Endothelial cell of umbilical vein (primary cell): ENCODE data around the gene TBC1D23. TPM values are rescaled to one million over a fixed set of nuclear protein-coding genes. Genes with fewer than 3 reads are reported as not detected.

Experiments
- BruUV-seq: library from RNA; stranded (reverse); fragments of 400-500 nt; replicated peaks from 2 replicates; lab custom pipeline; 2021; lab: Mats Ljungman, UMichigan
- CTCF ChIA-PET: fragments of 300-600, 350-600 bp; sonication (Branson Sonifier 250); formaldehyde crosslinking; loops from one replicate; lab custom pipeline; 2021; ENCODE audit warnings: antibody characterized with exemption, inconsistent platforms; lab: Charles Lee
- POLR2A ChIA-PET: fragments of 300-600, 350-600 bp; sonication (Branson Sonifier 250); formaldehyde crosslinking; loops from one replicate; lab custom pipeline; 2021; ENCODE audit warnings: antibody characterized with exemption, inconsistent platforms; lab: Charles Lee
- DNase-seq: peaks from one replicate; pipeline ENCODE4 v3.0.0-alpha.2; 2011; ENCODE audit warnings: low read depth, low spot score
- FAIRE-seq: peaks from 2 replicates; lab custom pipeline; 2011; peaks lifted over from hg19 to GRCh38; lab: Jason Lieb, UNC
- H2AFZ ChIP-seq: 2 replicates; pipeline ENCODE4 v1.6.0; 2012; ENCODE audit warnings: low read depth, low read length, control low read depth, inconsistent platforms
- H3K27ac ChIP-seq: 2 replicates; pipeline ENCODE4 v1.5.1; 2011; ENCODE audit warnings: low read depth, mild to moderate bottlenecking, control low read depth, low read length, moderate library complexity; ENCODE audit not compliant: insufficient read depth
- H3K27me3 ChIP-seq, 2 experiments: 2 replicates each; pipeline versions ENCODE4 v1.6.0 to v1.6.1; 2011; ENCODE audit warnings: low read length in 2 of 2, mixed read lengths in 1 of 2; ENCODE audit not compliant: control insufficient read depth in 2 of 2, insufficient read depth in 2 of 2
- H3K36me3 ChIP-seq, 2 experiments: 2 replicates in 1 of 2; 3 replicates in 1 of 2; pipeline ENCODE4 v1.5.1; 2011; ENCODE audit warnings: low read length in 2 of 2, mild to moderate bottlenecking in 1 of 2, moderate library complexity in 1 of 2; ENCODE audit not compliant: control insufficient read depth in 2 of 2, insufficient read depth in 2 of 2; ENCODE audit errors: extremely low read depth in 1 of 2
- H3K4me1 ChIP-seq: 3 replicates; pipeline ENCODE4 v1.5.1; 2011; ENCODE audit warnings: mild to moderate bottlenecking, low read length; ENCODE audit not compliant: control insufficient read depth, insufficient read depth; ENCODE audit errors: extremely low read depth
- H3K4me2 ChIP-seq: 2 replicates; pipeline ENCODE4 v1.6.1; 2011; ENCODE audit warnings: low read length, control low read depth, mixed read lengths; ENCODE audit not compliant: insufficient read depth
- H3K4me3 ChIP-seq, 3 experiments: fragments of 200-600 bp in 1 of 3; sonication (generic), shearing (Covaris generic) in 1 of 3; replicated peaks in 1 of 3; 2 replicates each; pipeline ENCODE4 v1.5.1; 2011 to 2016; ENCODE audit warnings: control low read depth in 3 of 3, low read length in 3 of 3, mild to moderate bottlenecking in 2 of 3, inconsistent platforms in 1 of 3, low read depth in 1 of 3, moderate library complexity in 1 of 3; ENCODE audit not compliant: insufficient read depth in 1 of 3
- H3K79me2 ChIP-seq: 2 replicates; pipeline ENCODE4 v1.6.0; 2012; ENCODE audit warnings: low read length, inconsistent platforms; ENCODE audit not compliant: control insufficient read depth, insufficient read depth
- H3K9ac ChIP-seq: replicated peaks from 2 replicates; pipeline ENCODE3; 2011; ENCODE audit warnings: low read length, control low read depth; ENCODE audit not compliant: insufficient read depth; ENCODE audit errors: extremely low read depth
- H3K9me1 ChIP-seq: replicated peaks from 3 replicates; pipeline ENCODE4 v1.6.0; 2011; ENCODE audit warnings: mild to moderate bottlenecking, low read length; ENCODE audit not compliant: control insufficient read depth, insufficient read depth; ENCODE audit errors: extremely low read depth
- H3K9me3 ChIP-seq: replicated peaks from 2 replicates; pipeline ENCODE4 v1.5.1; 2012; ENCODE audit warnings: low read length, inconsistent platforms; ENCODE audit not compliant: control insufficient read depth, insufficient read depth
- H4K20me1 ChIP-seq: replicated peaks from 2 replicates; pipeline ENCODE3; 2011; ENCODE audit warnings: mild to moderate bottlenecking, low read length; ENCODE audit not compliant: control insufficient read depth, insufficient read depth; ENCODE audit errors: extremely low read depth
- EZH2 ChIP-seq: IDR thresholded peaks from 2 replicates; pipeline ENCODE4 v1.6.1; 2012; ENCODE audit warnings: borderline replicate concordance, low read depth, mild to moderate bottlenecking, moderate library complexity, low read length, inconsistent platforms; ENCODE audit not compliant: severe bottlenecking
- FOS ChIP-seq: IDR thresholded peaks from 2 replicates; pipeline ENCODE4 v1.6.1; 2011; ENCODE audit warnings: mild to moderate bottlenecking, low read length, moderate library complexity, borderline replicate concordance; ENCODE audit not compliant: insufficient read depth
- GATA2 ChIP-seq: IDR thresholded peaks from 2 replicates; pipeline ENCODE4 v1.7.0; 2011; ENCODE audit warnings: low read depth, mild to moderate bottlenecking, moderate library complexity, mixed read lengths, low read length; ENCODE audit not compliant: insufficient read length, insufficient read depth
- JUN ChIP-seq: IDR thresholded peaks from 2 replicates; pipeline ENCODE4 v1.6.1; 2011; ENCODE audit warnings: borderline replicate concordance, low read depth; ENCODE audit not compliant: insufficient read length, insufficient read depth
- MYC ChIP-seq: IDR thresholded peaks from one replicate; pipeline ENCODE4 v1.6.1; 2011; ENCODE audit warnings: mild to moderate bottlenecking, low read depth, low read length
- POLR2A ChIP-seq: IDR thresholded peaks from 2 replicates; pipeline ENCODE4 v1.6.1; 2012; ENCODE audit warnings: low read depth, mild to moderate bottlenecking, control low read depth, low read length
- POLR2AphosphoS5 ChIP-seq: IDR thresholded peaks from 2 replicates; pipeline ENCODE4 v1.6.1; 2012; ENCODE audit warnings: low read depth, mild to moderate bottlenecking, control low read depth, low read length, moderate library complexity; ENCODE audit not compliant: insufficient read depth
- dilution Hi-C: fragments of 300-500 bp; cut with MboI; formaldehyde crosslinking; loops from one replicate; pipeline ENCODE4 v1.15.0; 2019; ENCODE audit warnings: low sequenced_read_pairs; ENCODE audit not compliant: extremely low pct_ligation_motif_present
- intact Hi-C: fragments of 100-400 bp; cut with micrococcal nuclease; formaldehyde crosslinking; loops from one replicate; pipeline ENCODE4 v1.10.0; 2022
- polyA plus RNA-seq, 4 experiments: library from polyadenylated mRNA; depleted of rRNA in 3 of 4; stranded (reverse) in 3 of 4; unstranded in 1 of 4; fragments of >200 nt; gene quantifications; 2 replicates each; pipeline versions ENCODE4 v1.2.1 to v1.2.3, GENCODE V29; 2011 to 2012; ENCODE audit warnings: missing spikeins in 1 of 4
- total RNA-seq: library from RNA; stranded (reverse); gene quantifications from 2 replicates; pipeline ENCODE4 v1.2.3, GENCODE V29; 2021
- TF ChIP-seq, protein P1 (sequence below): IDR thresholded peaks from 2 replicates; pipeline ENCODE4 v1.6.1; 2011; ENCODE audit not compliant: insufficient read depth, insufficient read length
- TF ChIP-seq, protein P2 (sequence below), 2 donors: IDR thresholded peaks; 1 replicate in 1 of 2; 2 replicates in 1 of 2; pipeline ENCODE4 v1.5.1; 2011; ENCODE audit warnings: low read length in 2 of 2, mild to moderate bottlenecking in 2 of 2, moderate library complexity in 2 of 2, control low read depth in 1 of 2, inconsistent platforms in 1 of 2, low read depth in 1 of 2; ENCODE audit not compliant: insufficient read depth in 1 of 2; ENCODE audit errors: extremely low read depth in 1 of 2

TBC1D23 gene
- total and polyA plus RNA-seq, 2 donors (not counting 3 experiments of a cell fraction or from before 2014, with no cell fraction given) = 10.3 to 34.8 TPM

DNA sequence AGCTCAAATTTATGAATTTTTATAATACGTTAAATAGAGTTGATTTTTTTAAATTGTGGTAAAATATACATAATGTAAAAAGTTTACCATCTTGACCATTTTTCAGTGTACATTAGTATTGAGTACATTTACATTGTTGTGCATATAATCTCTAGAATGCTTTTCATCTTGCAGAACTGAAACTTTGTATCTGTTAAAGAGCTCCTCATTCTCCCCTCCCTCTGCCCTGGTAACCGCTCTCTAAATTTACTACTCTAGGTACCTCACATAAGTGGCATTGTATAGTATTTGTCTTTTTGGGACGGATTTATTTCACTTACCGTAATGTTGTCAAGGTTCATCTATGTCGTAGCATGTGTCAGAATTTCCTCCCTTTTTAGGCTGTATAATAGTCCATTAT is 13.6 kb downstream of the TBC1D23 start:
- dilution Hi-C loops = no loop called here
- H3K9me1 ChIP-seq = no peaks in the 10 kb centered on the region
- H3K79me2 ChIP-seq = peaks cover 35% of the 10 kb centered on the region
- no peak for FAIRE-seq
- peaks cover 4% of the 10 kb centered on the region for H4K20me1 ChIP-seq
- H3K4me1 ChIP-seq = peaks cover 1% of the 10 kb centered on the region
- TF ChIP-seq POLR2A (no peak), FOS (no peak), EZH2 (no peak), POLR2AphosphoS5 (no peak), MYC (no peak), JUN (no peak), GATA2 (no peak)
- TF ChIP-seq, protein P1, sequence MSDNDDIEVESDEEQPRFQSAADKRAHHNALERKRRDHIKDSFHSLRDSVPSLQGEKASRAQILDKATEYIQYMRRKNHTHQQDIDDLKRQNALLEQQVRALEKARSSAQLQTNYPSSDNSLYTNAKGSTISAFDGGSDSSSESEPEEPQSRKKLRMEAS = no peak
- TF ChIP-seq, protein P2, sequence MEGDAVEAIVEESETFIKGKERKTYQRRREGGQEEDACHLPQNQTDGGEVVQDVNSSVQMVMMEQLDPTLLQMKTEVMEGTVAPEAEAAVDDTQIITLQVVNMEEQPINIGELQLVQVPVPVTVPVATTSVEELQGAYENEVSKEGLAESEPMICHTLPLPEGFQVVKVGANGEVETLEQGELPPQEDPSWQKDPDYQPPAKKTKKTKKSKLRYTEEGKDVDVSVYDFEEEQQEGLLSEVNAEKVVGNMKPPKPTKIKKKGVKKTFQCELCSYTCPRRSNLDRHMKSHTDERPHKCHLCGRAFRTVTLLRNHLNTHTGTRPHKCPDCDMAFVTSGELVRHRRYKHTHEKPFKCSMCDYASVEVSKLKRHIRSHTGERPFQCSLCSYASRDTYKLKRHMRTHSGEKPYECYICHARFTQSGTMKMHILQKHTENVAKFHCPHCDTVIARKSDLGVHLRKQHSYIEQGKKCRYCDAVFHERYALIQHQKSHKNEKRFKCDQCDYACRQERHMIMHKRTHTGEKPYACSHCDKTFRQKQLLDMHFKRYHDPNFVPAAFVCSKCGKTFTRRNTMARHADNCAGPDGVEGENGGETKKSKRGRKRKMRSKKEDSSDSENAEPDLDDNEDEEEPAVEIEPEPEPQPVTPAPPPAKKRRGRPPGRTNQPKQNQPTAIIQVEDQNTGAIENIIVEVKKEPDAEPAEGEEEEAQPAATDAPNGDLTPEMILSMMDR (IDR thresholded peaks at IDR 0.05; ENCODE audit: extremely low read depth in 1 of 2, insufficient read depth in 1 of 2, low read depth in 1 of 2, low read length in 2 of 2) = no peak
- no peak overlapping the region for H3K4me2 ChIP-seq
- no peak for DNase-seq
- no peak overlapping the region for H3K27ac ChIP-seq
- CTCF ChIA-PET = interaction anchor here (0.9 to 1.0 kb wide), 2 partner anchors 10 to 431 kb away, joined by 4 read pairs; no protein-coding TSS in a partner anchor
- POLR2A ChIA-PET = interaction anchor here (0.6 kb wide), 1 partner anchor 12 kb away, joined by 7 read pairs; no protein-coding TSS in a partner anchor
- H2AFZ ChIP-seq = no peak overlapping the region
- intact Hi-C loops = no loop called here
- no peaks in the 10 kb centered on the region for H3K27me3 ChIP-seq
- no peaks in the 10 kb centered on the region for H3K9me3 ChIP-seq
- no peak overlapping the region for H3K9ac ChIP-seq
- BruUV-seq = no TSS peak
- H3K4me3 ChIP-seq = no peak overlapping the region
- no peaks in the 10 kb centered on the region for H3K36me3 ChIP-seq
